K562 (cell line): ENCODE results near the gene RFLNA. TPM values are rescaled to one million over a fixed set of nuclear protein-coding genes. Genes with fewer than 3 reads are reported as not detected.

Source experiments
- ATAC-seq: fragments of 200-7000 bp; cut with Tn5 transposase; 3 replicates; pipeline ENCODE4 v1.9.1; 2020; ENCODE audit warnings: moderate library complexity
- BruUV-seq: library from RNA; stranded (reverse); fragments of 400-500 nt; replicated peaks from 2 replicates; lab custom pipeline; 2021; lab: Mats Ljungman, UMichigan
- CTCF ChIA-PET: fragments of 300-600 bp; formaldehyde crosslinking; extraction: SDS; loops from one replicate; lab custom pipeline; 2021; ENCODE audit warnings: low intra/inter-chr PET ratio; lab: Yijun Ruan, JAX
- POLR2A ChIA-PET: fragments of 300-600, 350-650 bp; sonication (Branson Sonifier 250); formaldehyde crosslinking; extraction: SDS; loops from one replicate; lab custom pipeline; 2021; ENCODE audit warnings: antibody characterized with exemption, inconsistent platforms; lab: Yijun Ruan, JAX
- DNase-seq, 4 experiments: peaks; one replicate each; pipeline versions ENCODE4 v3.0.0 to v3.0.0-alpha.2; 2011 to 2018; ENCODE audit warnings: low spot score in 3 of 4, mixed read lengths in 3 of 4; ENCODE audit errors: extremely low read depth in 1 of 4
- FAIRE-seq: peaks from 2 replicates; lab custom pipeline; 2011; peaks lifted over from hg19 to GRCh38; lab: Jason Lieb, UNC
- H2AFZ ChIP-seq: 2 replicates; pipeline ENCODE4 v1.6.0; 2011; ENCODE audit warnings: low read depth, low read length, control low read depth, inconsistent platforms
- H3K27ac ChIP-seq: fragments of 200-600 bp; 3 replicates; pipeline ENCODE4 v1.8.0; 2011; ENCODE audit warnings: low read depth, mild to moderate bottlenecking, control low read depth, inconsistent platforms, low read length, moderate library complexity, mixed read lengths; ENCODE audit errors: extremely low read depth
- H3K27me3 ChIP-seq, 2 experiments: fragments of 300-600 bp in 1 of 2; 2 replicates in 1 of 2; 3 replicates in 1 of 2; pipeline versions ENCODE4 v1.6.0 to v1.8.0; 2011; ENCODE audit warnings: inconsistent platforms in 2 of 2, low read length in 2 of 2, mild to moderate bottlenecking in 1 of 2, mixed read lengths in 1 of 2, moderate library complexity in 1 of 2; ENCODE audit not compliant: control insufficient read depth in 2 of 2, insufficient read depth in 2 of 2
- H3K36me3 ChIP-seq: fragments of 300-600 bp; 3 replicates; pipeline ENCODE4 v1.8.0; 2011; ENCODE audit warnings: mild to moderate bottlenecking, low read length, inconsistent platforms; ENCODE audit not compliant: control insufficient read depth, insufficient read depth
- H3K4me1 ChIP-seq, 2 experiments: fragments of 200-600 bp in 1 of 2; replicated peaks in 1 of 2; 2 replicates in 1 of 2; 3 replicates in 1 of 2; pipeline versions ENCODE4 v1.5.1 to v1.8.0; 2011; ENCODE audit warnings: inconsistent platforms in 2 of 2, low read length in 2 of 2, mild to moderate bottlenecking in 1 of 2, mixed read lengths in 1 of 2, moderate library complexity in 1 of 2; ENCODE audit not compliant: control insufficient read depth in 2 of 2, insufficient read depth in 2 of 2
- H3K4me2 ChIP-seq: 2 replicates; pipeline ENCODE4 v1.6.1; 2011; ENCODE audit warnings: low read length, control low read depth, inconsistent platforms, mixed read lengths; ENCODE audit not compliant: insufficient read depth
- H3K4me3 ChIP-seq: fragments of 200-600 bp; sonication (generic), shearing (Covaris generic); 2 replicates; pipeline ENCODE4 v1.5.1; 2016; ENCODE audit warnings: control low read depth, inconsistent platforms
- H3K79me2 ChIP-seq: fragments of 200-600 bp; 3 replicates; pipeline ENCODE4 v1.8.0; 2011; ENCODE audit warnings: low read length, inconsistent platforms; ENCODE audit not compliant: control insufficient read depth, insufficient read depth
- H3K9ac ChIP-seq, 2 experiments: 2 replicates each; pipeline versions ENCODE4 v1.6.0 to v1.6.1; 2011; ENCODE audit warnings: low read depth in 2 of 2, low read length in 2 of 2, control low read depth in 1 of 2, inconsistent platforms in 1 of 2, mild to moderate bottlenecking in 1 of 2, mixed read lengths in 1 of 2; ENCODE audit not compliant: insufficient read depth in 1 of 2
- H3K9me1 ChIP-seq: one replicate; pipeline ENCODE4 v1.6.0; 2011; ENCODE audit warnings: inconsistent platforms, mild to moderate bottlenecking, low read length, moderate library complexity; ENCODE audit not compliant: control insufficient read depth, insufficient read depth
- H3K9me3 ChIP-seq: replicated peaks from 2 replicates; pipeline ENCODE4 v1.5.1; 2011; ENCODE audit warnings: low read depth, low read length, inconsistent platforms; ENCODE audit not compliant: control insufficient read depth, insufficient read depth
- H4K20me1 ChIP-seq: replicated peaks from 2 replicates; pipeline ENCODE4 v1.6.1; 2011; ENCODE audit warnings: low read length, inconsistent platforms, mixed read lengths; ENCODE audit not compliant: control insufficient read depth, insufficient read depth
- NR2C1 ChIP-seq, 2 experiments: fragments of 450-650 bp; IDR thresholded peaks; 2 replicates each; pipeline ENCODE4 v1.6.1; 2017; ENCODE audit warnings: mild to moderate bottlenecking in 2 of 2, antibody characterized with exemption in 1 of 2, inconsistent platforms in 1 of 2, missing compliant biosample characterization in 1 of 2, missing genetic modification characterization in 1 of 2
- NR2C2 ChIP-seq, 2 experiments: fragments of 200-800 bp in 1 of 2; sonication (Bioruptor generic) in 1 of 2; sonication (generic) in 1 of 2; formaldehyde crosslinking in 1 of 2; IDR thresholded peaks; 2 replicates each; pipeline versions ENCODE4 v1.6.1 to v1.8.0; 2016 to 2022; ENCODE audit warnings: mild to moderate bottlenecking in 1 of 2, missing compliant biosample characterization in 1 of 2, missing genetic modification characterization in 1 of 2, missing genetic modification reagents in 1 of 2
- POLR2G ChIP-seq: fragments of 200-400 bp; formaldehyde crosslinking; IDR thresholded peaks from 2 replicates; pipeline ENCODE4 v1.6.1; 2017; ENCODE audit warnings: low read depth, mild to moderate bottlenecking, antibody characterized with exemption, low read length, moderate library complexity
- RBM22 ChIP-seq: fragments of 200-400 bp; formaldehyde crosslinking; IDR thresholded peaks from 2 replicates; pipeline ENCODE4 v1.6.1; 2018; ENCODE audit warnings: low read length, low read depth; ENCODE audit not compliant: poor library complexity, severe bottlenecking
- SP1 ChIP-seq: sonication (generic); formaldehyde crosslinking; IDR thresholded peaks from 2 replicates; pipeline ENCODE4 v1.8.1; 2022; ENCODE audit warnings: mild to moderate bottlenecking, missing genetic modification reagents
- WGBS: fragments of 100-300 bp; shearing (Covaris generic); methylation state at CpG from one replicate; pipeline ENCODE4 v1.1.6; 2016; ENCODE audit warnings: low coverage, mixed read lengths; ENCODE audit not compliant: insufficient coverage; ENCODE audit errors: missing lambda C conversion rate; 5-methylcytosine and 5-hydroxymethylcytosine counted together
- in situ Hi-C: fragments of 300-500 bp; cut with MboI; formaldehyde crosslinking; loops from 4 replicates; pipeline ENCODE4 v1.15.0; 2018; ENCODE audit warnings: inconsistent platforms, mixed read lengths
- intact Hi-C: fragments of 100-400 bp; cut with micrococcal nuclease; formaldehyde crosslinking; loops from 2 replicates; pipeline ENCODE4 v1.14.2; 2022
- polyA plus RNA-seq, 8 experiments: library from polyadenylated mRNA; depleted of rRNA in 4 of 8; stranded (reverse) in 5 of 8; unstranded in 3 of 8; fragments of >200 nt; fragmentation: Nextera tagmentation in 2 of 8; fragmentation: Illumina TruSeq in 1 of 8; extraction: Ambion mirVana in 2 of 8; extraction: Trizol in 1 of 8; gene quantifications; 2 replicates each; pipeline versions ENCODE4 v1.2.1 to v1.2.3, GENCODE V29; 2011 to 2014; ENCODE audit warnings: inconsistent platforms in 1 of 8, missing spikeins in 1 of 8
- total RNA-seq, 7 experiments: library from RNA; depleted of rRNA in 6 of 7; stranded (reverse); fragments of >200 nt in 6 of 7; fragmentation: Illumina TruSeq in 2 of 7; extraction: Trizol in 2 of 7; gene quantifications; 2 replicates each; pipeline versions ENCODE4 v1.2.1 to v1.2.3, GENCODE V29; 2011 to 2021; ENCODE audit warnings: low replicate concordance in 1 of 7
- TF ChIP-seq, protein P1 (sequence below): sonication (generic); formaldehyde crosslinking; IDR thresholded peaks from 2 replicates; pipeline ENCODE4 v1.8.1; 2023; ENCODE audit warnings: mild to moderate bottlenecking, missing genetic modification reagents

The RFLNA gene
- total and polyA plus RNA-seq, 9 of the 15 experiments (the other 6 are each of a cell fraction or from before 2014, with no cell fraction given): not detected

DNA sequence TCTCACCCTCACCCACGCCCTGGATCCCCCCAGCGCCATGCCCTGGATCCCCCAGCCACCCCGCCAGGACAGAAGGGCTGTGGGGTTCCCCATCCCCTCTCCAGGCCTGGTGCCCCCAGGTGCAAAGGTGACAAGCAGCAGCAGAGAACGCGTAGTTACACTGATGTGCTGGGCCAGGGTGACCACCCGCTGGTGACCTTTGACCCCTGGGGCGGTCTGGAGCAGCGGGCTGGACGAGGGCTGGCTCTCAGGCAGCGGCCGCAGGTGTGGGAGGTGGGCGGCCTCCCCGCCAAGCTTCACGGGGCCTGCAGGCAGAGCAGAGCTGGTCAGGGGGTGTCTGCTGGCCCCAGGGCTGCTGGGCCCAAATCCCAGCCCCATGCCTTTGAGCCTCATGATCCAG lies 40.1 kb downstream of the RFLNA start:
- intact Hi-C loops (no loop called here), in situ Hi-C loops (loop anchor here (10.0 kb wide), 1 partner anchor 430 kb away; no protein-coding TSS in a partner anchor)
- Histone ChIP-seq H4K20me1 (no peaks in the 10 kb centered on the region), H2AFZ (no peak overlapping the region), H3K4me3 (no peak overlapping the region), H3K27ac (no peak overlapping the region), H3K27me3 (no peaks in the 10 kb centered on the region), H3K4me2 (no peak overlapping the region), H3K9me1 (no peaks in the 10 kb centered on the region), H3K79me2 (no peaks in the 10 kb centered on the region), H3K4me1 (peaks cover 0 to 15% of the 10 kb centered on the region in 2 experiments; a peak in 2 of 5 replicates), H3K9me3 (no peaks in the 10 kb centered on the region), H3K36me3 (peaks cover 66% of the 10 kb centered on the region; the same call in 2 of the 3 replicates), H3K9ac (no peak overlapping the region)
- POLR2A ChIA-PET: no interaction called here
- FAIRE-seq (no peak), DNase-seq (no peak), ATAC-seq (no peak)
- CTCF ChIA-PET: no interaction called here
- WGBS: 94% methylated on average over 5 of the region's 14 CpGs
- BruUV-seq: no TSS peak
- TF ChIP-seq NR2C2 (CRISPR knock-in tag; IDR thresholded peaks at IDR 0.05) (peak; percentile 84), NR2C2 (tag; IDR thresholded peaks at IDR 0.05) (peak; percentile 72; the same call in 1 of the 2 replicates), NR2C1 (IDR thresholded peaks at IDR 0.05) (peak; percentile 79), NR2C1 (tag; IDR thresholded peaks at IDR 0.05) (peak; percentile 77), POLR2G (peak; percentile 35; the same call in 1 of the 2 replicates), RBM22 (peak; percentile 78), SP1 (CRISPR knock-in tag) (no peak)
- TF ChIP-seq, protein P1, sequence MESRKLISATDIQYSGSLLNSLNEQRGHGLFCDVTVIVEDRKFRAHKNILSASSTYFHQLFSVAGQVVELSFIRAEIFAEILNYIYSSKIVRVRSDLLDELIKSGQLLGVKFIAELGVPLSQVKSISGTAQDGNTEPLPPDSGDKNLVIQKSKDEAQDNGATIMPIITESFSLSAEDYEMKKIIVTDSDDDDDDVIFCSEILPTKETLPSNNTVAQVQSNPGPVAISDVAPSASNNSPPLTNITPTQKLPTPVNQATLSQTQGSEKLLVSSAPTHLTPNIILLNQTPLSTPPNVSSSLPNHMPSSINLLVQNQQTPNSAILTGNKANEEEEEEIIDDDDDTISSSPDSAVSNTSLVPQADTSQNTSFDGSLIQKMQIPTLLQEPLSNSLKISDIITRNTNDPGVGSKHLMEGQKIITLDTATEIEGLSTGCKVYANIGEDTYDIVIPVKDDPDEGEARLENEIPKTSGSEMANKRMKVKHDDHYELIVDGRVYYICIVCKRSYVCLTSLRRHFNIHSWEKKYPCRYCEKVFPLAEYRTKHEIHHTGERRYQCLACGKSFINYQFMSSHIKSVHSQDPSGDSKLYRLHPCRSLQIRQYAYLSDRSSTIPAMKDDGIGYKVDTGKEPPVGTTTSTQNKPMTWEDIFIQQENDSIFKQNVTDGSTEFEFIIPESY (CRISPR knock-in tag): peak; percentile 95
